GM12875 (cell line): ENCODE measurements around the gene PPP6R3.

Experiments used
- H3K4me3 ChIP-seq: one replicate; pipeline ENCODE4 v1.5.1; 2011; ENCODE audit warnings: low read depth, low read length, control low read depth
- CTCF ChIP-seq: IDR thresholded peaks from 2 replicates; pipeline ENCODE4 v1.5.1; 2011; ENCODE audit warnings: low read depth, mild to moderate bottlenecking, control low read depth, inconsistent platforms, low read length, moderate library complexity, borderline replicate concordance; ENCODE audit not compliant: insufficient read depth

The PPP6R3 gene

GRCh38 chr11:68498903-68499883, 38.6 kb downstream of the PPP6R3 start:
- no peak for TF ChIP-seq CTCF
- no peak overlapping the region for H3K4me3 ChIP-seq

GRCh38 chr11:68500206-68500605, 39.7 kb downstream of the PPP6R3 start:
- no peak for TF ChIP-seq CTCF
- H3K4me3 ChIP-seq = no peak overlapping the region

GRCh38 chr11:68501813-68502212, 41.3 kb downstream of the PPP6R3 start:
- H3K4me3 ChIP-seq = no peak overlapping the region
- no peak for TF ChIP-seq CTCF

- no peak for TF ChIP-seq CTCF
- no peak overlapping the region for H3K4me3 ChIP-seq
Measured at GRCh38 chr11:68503251-68503687, 42.7 kb downstream of the PPP6R3 start.

- H3K4me3 ChIP-seq = no peak overlapping the region
- no peak for TF ChIP-seq CTCF
Measured at GRCh38 chr11:68503792-68504191, 43.2 kb downstream of the PPP6R3 start.

- TF ChIP-seq CTCF = no peak
Measured at GRCh38 chr11:68504432-68505066, 44.0 kb downstream of the PPP6R3 start.

More at GRCh38 chr11:68504432-68505066, 44.0 kb downstream of the PPP6R3 start:
- no peak overlapping the region for H3K4me3 ChIP-seq
